ENCODE measurements around the gene SEZ6L2.

DNA sequence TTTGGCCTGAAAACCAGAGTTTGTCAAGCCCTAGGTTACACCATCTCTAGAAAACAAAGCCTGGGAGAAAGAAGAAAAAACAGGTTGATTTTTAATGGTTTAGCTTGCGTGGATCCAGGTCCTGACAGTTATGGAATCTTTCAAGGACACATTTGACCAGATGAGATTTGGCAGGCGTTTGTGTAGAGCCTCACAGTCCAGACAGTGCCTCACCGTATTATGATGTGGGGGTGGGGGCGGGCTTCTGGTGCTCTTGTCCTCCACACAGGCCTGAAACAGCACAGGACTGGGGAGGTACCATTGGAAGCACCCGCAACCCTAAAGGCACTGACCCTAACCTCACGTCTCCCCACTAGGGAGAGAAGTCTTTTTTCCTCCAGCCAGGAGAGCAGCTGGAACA is 59.5 kb downstream of the SEZ6L2 start:
- TF ChIP-seq, protein P1, sequence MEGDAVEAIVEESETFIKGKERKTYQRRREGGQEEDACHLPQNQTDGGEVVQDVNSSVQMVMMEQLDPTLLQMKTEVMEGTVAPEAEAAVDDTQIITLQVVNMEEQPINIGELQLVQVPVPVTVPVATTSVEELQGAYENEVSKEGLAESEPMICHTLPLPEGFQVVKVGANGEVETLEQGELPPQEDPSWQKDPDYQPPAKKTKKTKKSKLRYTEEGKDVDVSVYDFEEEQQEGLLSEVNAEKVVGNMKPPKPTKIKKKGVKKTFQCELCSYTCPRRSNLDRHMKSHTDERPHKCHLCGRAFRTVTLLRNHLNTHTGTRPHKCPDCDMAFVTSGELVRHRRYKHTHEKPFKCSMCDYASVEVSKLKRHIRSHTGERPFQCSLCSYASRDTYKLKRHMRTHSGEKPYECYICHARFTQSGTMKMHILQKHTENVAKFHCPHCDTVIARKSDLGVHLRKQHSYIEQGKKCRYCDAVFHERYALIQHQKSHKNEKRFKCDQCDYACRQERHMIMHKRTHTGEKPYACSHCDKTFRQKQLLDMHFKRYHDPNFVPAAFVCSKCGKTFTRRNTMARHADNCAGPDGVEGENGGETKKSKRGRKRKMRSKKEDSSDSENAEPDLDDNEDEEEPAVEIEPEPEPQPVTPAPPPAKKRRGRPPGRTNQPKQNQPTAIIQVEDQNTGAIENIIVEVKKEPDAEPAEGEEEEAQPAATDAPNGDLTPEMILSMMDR (IDR thresholded peaks at IDR 0.05) = no peak
- TF ChIP-seq POLR2A (IDR thresholded peaks at IDR 0.05) = no peak
